Effector memory CD4-positive, alpha-beta T cell (primary cell): ENCODE data around the gene ZMYND8.
"Not testable (repeated sequence)": the region's sequence is repeated elsewhere in the genome, so short reads cannot be mapped to it uniquely, and the experiment has no call there.

Source experiments
- DNase-seq, 3 donors: peaks; one replicate each; pipeline ENCODE4 v3.0.0-alpha.2; 2020
- H3K27ac ChIP-seq: 2 replicates; pipeline ENCODE4 v1.7.0; 2013; ENCODE audit warnings: mild to moderate bottlenecking, low read length, moderate library complexity; ENCODE audit not compliant: insufficient read depth, poor library complexity, severe bottlenecking
- H3K27me3 ChIP-seq: replicated peaks from 2 replicates; pipeline ENCODE4 v1.7.0; 2013; ENCODE audit warnings: mild to moderate bottlenecking, low read length; ENCODE audit not compliant: insufficient read depth, control insufficient read depth, poor library complexity, severe bottlenecking
- H3K36me3 ChIP-seq: 2 replicates; pipeline ENCODE4 v1.7.0; 2013; ENCODE audit warnings: mild to moderate bottlenecking, low read length, moderate library complexity; ENCODE audit not compliant: control insufficient read depth, insufficient read depth
- H3K4me1 ChIP-seq: 2 replicates; pipeline ENCODE4 v1.7.0; 2013; ENCODE audit warnings: low read length, mild to moderate bottlenecking; ENCODE audit not compliant: control insufficient read depth, insufficient read depth, poor library complexity, severe bottlenecking
- H3K4me3 ChIP-seq: 2 replicates; pipeline ENCODE4 v1.7.0; 2013; ENCODE audit warnings: low read length, low read depth, mild to moderate bottlenecking; ENCODE audit not compliant: insufficient read depth, poor library complexity, severe bottlenecking
- H3K9me3 ChIP-seq: 2 replicates; pipeline ENCODE4 v1.7.0; 2013; ENCODE audit warnings: mild to moderate bottlenecking, low read length, moderate library complexity; ENCODE audit not compliant: control insufficient read depth

ZMYND8 gene

GRCh38 chr20:47309806-47310426, 46.6 kb downstream of the ZMYND8 start:
- Histone ChIP-seq H3K27ac (no peak overlapping the region), H3K36me3 (peaks cover 36% of the 10 kb centered on the region), H3K9me3 (no peaks in the 10 kb centered on the region), H3K4me1 (no peaks in the 10 kb centered on the region), H3K4me3 (no peak overlapping the region), H3K27me3 (no peaks in the 10 kb centered on the region)
- no peak for DNase-seq

GRCh38 chr20:47309394-47309793, 47.1 kb downstream of the ZMYND8 start:
- no peak overlapping the region for H3K4me3 ChIP-seq
- no peaks in the 10 kb centered on the region for H3K9me3 ChIP-seq
- H3K4me1 ChIP-seq: no peaks in the 10 kb centered on the region
- no peak overlapping the region for H3K27ac ChIP-seq
- H3K36me3 ChIP-seq: peaks cover 38% of the 10 kb centered on the region
- H3K27me3 ChIP-seq: no peaks in the 10 kb centered on the region
- DNase-seq: no peak

DNA sequence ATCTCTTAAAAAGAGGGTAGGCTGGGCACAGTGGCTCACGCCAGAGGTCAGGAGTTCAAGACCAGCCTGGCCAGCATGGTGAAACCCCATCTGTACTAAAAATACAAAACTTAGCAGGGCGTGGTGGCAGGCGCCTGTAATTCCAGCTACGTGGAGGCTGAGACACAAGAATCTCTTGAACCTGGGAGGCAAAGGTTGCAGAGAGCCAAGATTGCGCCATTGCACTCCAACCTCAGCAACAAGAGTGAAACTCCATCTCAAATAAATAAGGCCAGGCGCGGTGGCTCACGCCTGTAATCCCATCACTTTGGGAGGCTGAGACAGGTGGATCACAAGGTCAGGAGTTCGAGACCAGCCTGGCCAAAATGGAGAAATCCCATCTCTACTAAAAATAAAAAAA, 48.9 kb downstream of the ZMYND8 start:
- H3K4me3 ChIP-seq, H3K27me3 ChIP-seq, H3K9me3 ChIP-seq, H3K4me1 ChIP-seq, DNase-seq, H3K27ac ChIP-seq: not testable (repeated sequence)
- peaks cover 36% of the 10 kb centered on the region for H3K36me3 ChIP-seq

DNA sequence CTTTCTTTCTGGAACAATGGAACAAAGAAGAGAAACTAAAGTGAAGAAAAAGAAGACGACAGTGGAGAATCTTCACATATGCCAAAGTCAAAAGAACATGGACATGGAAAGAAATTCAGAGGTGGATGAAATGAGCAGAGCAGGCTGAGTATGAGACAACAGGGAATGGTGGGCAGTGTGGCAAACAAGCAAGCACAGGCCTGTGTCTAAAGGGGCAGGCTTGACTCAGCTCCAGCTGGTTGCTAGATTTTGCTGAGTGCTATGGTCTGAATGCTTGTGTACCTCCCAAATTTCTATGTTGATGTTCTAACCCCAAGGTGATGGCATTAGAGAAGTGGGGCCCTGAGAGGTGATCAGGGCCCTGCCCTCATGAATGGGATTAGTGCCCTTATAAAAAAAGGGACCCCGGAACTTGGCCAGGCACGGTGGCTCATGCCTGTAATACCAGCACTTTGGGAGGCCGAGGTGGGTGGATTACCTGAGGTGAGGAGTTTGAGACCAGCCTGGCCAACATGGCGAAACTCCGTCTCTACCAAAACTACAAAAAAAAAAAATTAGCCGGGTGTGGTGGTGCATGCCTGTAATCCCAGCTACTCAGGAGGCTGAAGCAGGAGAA, 49.6 kb downstream of the ZMYND8 start:
- H3K27ac ChIP-seq: no peak overlapping the region
- no peak overlapping the region for H3K4me3 ChIP-seq
- peaks cover 41% of the 10 kb centered on the region for H3K36me3 ChIP-seq
- no peak for DNase-seq
- H3K27me3 ChIP-seq: no peaks in the 10 kb centered on the region
- H3K4me1 ChIP-seq: no peaks in the 10 kb centered on the region
- H3K9me3 ChIP-seq: no peaks in the 10 kb centered on the region

DNA sequence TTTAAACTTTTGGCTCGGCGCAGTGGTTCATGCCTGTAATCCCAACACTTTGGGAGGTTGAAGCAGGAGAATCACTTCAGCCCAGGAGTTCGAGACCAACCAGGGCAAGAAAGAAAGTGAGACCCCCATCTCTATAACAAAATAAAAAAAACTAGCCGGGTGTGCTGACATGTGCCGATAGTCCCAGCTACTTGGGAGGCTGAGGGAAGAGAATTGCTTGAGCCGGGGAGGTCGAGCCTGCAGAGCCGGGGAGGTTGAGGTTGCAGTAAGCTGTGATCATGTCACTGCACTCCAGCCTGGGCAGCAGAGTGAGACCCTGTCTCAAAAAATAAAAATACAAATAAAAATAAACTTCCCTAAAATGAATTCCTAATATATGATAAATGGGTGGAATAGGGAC, 50.4 kb downstream of the ZMYND8 start:
- Histone ChIP-seq H3K9me3 (no peaks in the 10 kb centered on the region), H3K27me3 (no peaks in the 10 kb centered on the region), H3K36me3 (peaks cover 41% of the 10 kb centered on the region), H3K4me1 (no peaks in the 10 kb centered on the region), H3K4me3 (no peak overlapping the region), H3K27ac (no peak overlapping the region)
- no peak for DNase-seq

- Histone ChIP-seq H3K27ac (no peak overlapping the region), H3K4me3 (no peak overlapping the region), H3K36me3 (peaks cover 41% of the 10 kb centered on the region), H3K4me1 (no peaks in the 10 kb centered on the region), H3K27me3 (no peaks in the 10 kb centered on the region), H3K9me3 (no peaks in the 10 kb centered on the region)
- no peak for DNase-seq
Measured at GRCh38 chr20:47305667-47306066, 50.8 kb downstream of the ZMYND8 start.

DNA sequence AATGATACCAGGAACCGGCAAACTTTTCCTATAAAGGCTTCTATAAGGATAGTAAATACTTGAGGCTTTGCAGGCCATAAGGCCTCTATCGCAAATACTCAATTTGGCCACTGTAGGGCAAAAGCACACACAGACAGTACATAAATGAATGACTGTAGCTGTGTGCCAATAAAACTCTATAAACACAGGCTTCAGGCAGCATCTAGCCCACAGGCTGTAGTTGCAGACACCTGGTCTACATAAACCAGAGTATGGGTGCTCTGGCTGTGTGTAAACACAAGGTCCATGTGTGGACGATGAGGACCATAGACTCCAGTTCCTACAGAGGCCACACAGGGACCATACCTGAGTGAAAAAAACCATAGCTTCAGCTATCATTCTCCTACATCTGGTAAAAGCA, 52.2 kb downstream of the ZMYND8 start:
- Histone ChIP-seq H3K27ac (no peak overlapping the region), H3K4me1 (no peaks in the 10 kb centered on the region), H3K27me3 (no peaks in the 10 kb centered on the region), H3K9me3 (no peaks in the 10 kb centered on the region), H3K4me3 (no peak overlapping the region), H3K36me3 (peaks cover 31% of the 10 kb centered on the region)
- DNase-seq: no peak

- H3K27ac ChIP-seq: no peak overlapping the region
- no peaks in the 10 kb centered on the region for H3K4me1 ChIP-seq
- H3K9me3 ChIP-seq: no peaks in the 10 kb centered on the region
- no peak for DNase-seq
- peaks cover 34% of the 10 kb centered on the region for H3K36me3 ChIP-seq
- H3K27me3 ChIP-seq: no peaks in the 10 kb centered on the region
- H3K4me3 ChIP-seq: no peak overlapping the region
Measured at GRCh38 chr20:47303736-47304135, 52.8 kb downstream of the ZMYND8 start.

DNA sequence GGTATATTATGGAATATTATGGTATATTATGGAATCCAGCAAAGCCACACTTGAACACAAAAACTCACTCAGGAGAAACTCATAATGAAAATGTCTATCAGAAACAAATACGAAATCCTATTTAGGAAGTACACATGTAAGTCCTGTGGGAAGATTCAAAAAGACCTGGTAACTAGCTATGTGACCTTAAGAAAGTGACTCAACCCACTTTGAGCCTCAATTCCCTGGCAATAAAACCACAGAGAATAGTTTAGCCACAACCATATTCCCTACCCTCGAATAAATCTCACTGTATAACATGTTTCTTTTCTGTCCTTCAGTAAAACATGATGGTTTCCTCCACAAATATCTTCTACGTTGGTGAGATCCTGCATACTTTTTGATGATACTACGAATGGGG, 56.4 kb downstream of the ZMYND8 start:
- H3K4me3 ChIP-seq: no peak overlapping the region
- no peak overlapping the region for H3K27ac ChIP-seq
- no peaks in the 10 kb centered on the region for H3K27me3 ChIP-seq
- peaks cover 44% of the 10 kb centered on the region for H3K36me3 ChIP-seq
- H3K4me1 ChIP-seq: no peaks in the 10 kb centered on the region
- H3K9me3 ChIP-seq: no peaks in the 10 kb centered on the region
- DNase-seq: no peak

GRCh38 chr20:47298624-47299023, 57.9 kb downstream of the ZMYND8 start:
- H3K4me3 ChIP-seq: no peak overlapping the region
- H3K36me3 ChIP-seq: peaks cover 52% of the 10 kb centered on the region
- DNase-seq: no peak
- H3K9me3 ChIP-seq: no peaks in the 10 kb centered on the region
- no peak overlapping the region for H3K27ac ChIP-seq
- H3K4me1 ChIP-seq: no peaks in the 10 kb centered on the region
- H3K27me3 ChIP-seq: no peaks in the 10 kb centered on the region
